ENCODE results near the gene CMTR1.
"Not testable (repeated sequence)": the region's sequence is repeated elsewhere in the genome, so short reads cannot be mapped to it uniquely, and the experiment has no call there.

The CMTR1 gene

GRCh38 chr6:37499433-37500293 is 66.6 kb downstream of the CMTR1 start, which contains the start of gene CCDC167:
Gene CCDC167, minus strand, starts transcription at chr6:37499893. Its CDS starts 30 bp downstream, at chr6:37499863.
- H3K4me1 ChIP-seq: peaks cover 50% of the 10 kb centered on the region
- peak within 1 kb of the TSS; percentile 93 for H3K9ac ChIP-seq
- H3K27me3 ChIP-seq: no peaks in the 10 kb centered on the region
- no peaks in the 10 kb centered on the region for H4K20me1 ChIP-seq
- no peaks in the 10 kb centered on the region for H3K9me3 ChIP-seq
- H3K4me3 ChIP-seq: peak within 1 kb of the TSS; percentile 83
- TF ChIP-seq Cebpa-rat (IDR thresholded peaks at IDR 0.05): no peak
- peaks cover 14% of the 10 kb centered on the region for H3K36me3 ChIP-seq
- H3K4me2 ChIP-seq: peak within 1 kb of the TSS; percentile 94
- H3K27ac ChIP-seq: peak within 1 kb of the TSS; percentile 89

GRCh38 chr6:37500294-37500608 is 67.2 kb downstream of the CMTR1 start:
- Histone ChIP-seq H3K36me3 (peaks cover 14% of the 10 kb centered on the region), H3K27ac (no peak overlapping the region), H3K27me3 (no peaks in the 10 kb centered on the region), H3K9ac (no peak overlapping the region), H3K4me1 (peaks cover 56% of the 10 kb centered on the region), H3K9me3 (no peaks in the 10 kb centered on the region), H3K4me2 (peak overlapping the region; percentile 94), H4K20me1 (no peaks in the 10 kb centered on the region), H3K4me3 (peak overlapping the region; percentile 83; the same call in 1 of the 2 replicates)
- no peak for TF ChIP-seq Cebpa-rat (IDR thresholded peaks at IDR 0.05)

- not testable (repeated sequence) for H3K27me3 ChIP-seq, H3K4me2 ChIP-seq, H4K20me1 ChIP-seq, H3K4me3 ChIP-seq, H3K9ac ChIP-seq, H3K27ac ChIP-seq, H3K9me3 ChIP-seq
- Histone ChIP-seq H3K4me1 (peaks cover 61% of the 10 kb centered on the region), H3K36me3 (peaks cover 12% of the 10 kb centered on the region)
Measured at GRCh38 chr6:37500904-37501303, 67.9 kb downstream of the CMTR1 start.

- TF ChIP-seq Cebpa-rat (IDR thresholded peaks at IDR 0.05): no peak
- Histone ChIP-seq H3K4me2 (peak overlapping the region; percentile 76), H3K9ac (no peak overlapping the region), H3K36me3 (peaks cover 2% of the 10 kb centered on the region), H3K9me3 (no peaks in the 10 kb centered on the region), H3K4me3 (no peak overlapping the region), H4K20me1 (no peaks in the 10 kb centered on the region), H3K27ac (0 out of 2 replicates have a peak overlapping the region, but pooled peaks have one; percentile 16), H3K4me1 (peaks cover 61% of the 10 kb centered on the region), H3K27me3 (no peaks in the 10 kb centered on the region)
Measured at GRCh38 chr6:37501632-37502491, 68.8 kb downstream of the CMTR1 start.

- no peak for TF ChIP-seq Cebpa-rat (IDR thresholded peaks at IDR 0.05)
- Histone ChIP-seq H3K9ac (no peak overlapping the region; the same call in 1 of the 2 replicates), H3K4me1 (peaks cover 58% of the 10 kb centered on the region), H3K27me3 (no peaks in the 10 kb centered on the region), H4K20me1 (no peaks in the 10 kb centered on the region), H3K4me3 (no peak overlapping the region), H3K27ac (peak overlapping the region; percentile 16; the same call in 1 of the 2 replicates), H3K9me3 (no peaks in the 10 kb centered on the region), H3K4me2 (peak overlapping the region; percentile 76), H3K36me3 (no peaks in the 10 kb centered on the region)
Measured at GRCh38 chr6:37502703-37503291, 69.8 kb downstream of the CMTR1 start.

- H3K27ac ChIP-seq: peak overlapping the region; percentile 16; the same call in 1 of the 2 replicates
Measured at GRCh38 chr6:37503309-37503965, 70.4 kb downstream of the CMTR1 start.

GRCh38 chr6:37504024-37504423 is 71.0 kb downstream of the CMTR1 start:
- Histone ChIP-seq H3K9ac (peak overlapping the region; percentile 20; the same call in 1 of the 2 replicates), H3K4me2 (peak overlapping the region; percentile 76), H3K27me3 (no peaks in the 10 kb centered on the region), H3K4me1 (peaks cover 46% of the 10 kb centered on the region), H3K9me3 (no peaks in the 10 kb centered on the region), H3K4me3 (no peak overlapping the region), H4K20me1 (no peaks in the 10 kb centered on the region), H3K36me3 (no peaks in the 10 kb centered on the region), H3K27ac (peak overlapping the region; percentile 16; the same call in 1 of the 2 replicates)
- TF ChIP-seq Cebpa-rat (IDR thresholded peaks at IDR 0.05): no peak

More at GRCh38 chr6:37503309-37503965, 70.4 kb downstream of the CMTR1 start:
- Histone ChIP-seq H3K27me3 (no peaks in the 10 kb centered on the region), H3K9ac (peak overlapping the region; percentile 20; the same call in 1 of the 2 replicates), H3K4me2 (peak overlapping the region; percentile 76), H3K9me3 (no peaks in the 10 kb centered on the region), H3K4me3 (no peak overlapping the region), H3K4me1 (peaks cover 52% of the 10 kb centered on the region), H3K36me3 (no peaks in the 10 kb centered on the region), H4K20me1 (no peaks in the 10 kb centered on the region)
- TF ChIP-seq Cebpa-rat (IDR thresholded peaks at IDR 0.05): no peak

GRCh38 chr6:37506479-37506878 is 73.5 kb downstream of the CMTR1 start:
- H3K9me3 ChIP-seq: no peaks in the 10 kb centered on the region
- no peak overlapping the region for H3K9ac ChIP-seq
- H4K20me1 ChIP-seq: no peaks in the 10 kb centered on the region
- no peak overlapping the region for H3K4me2 ChIP-seq
- H3K36me3 ChIP-seq: no peaks in the 10 kb centered on the region
- H3K27ac ChIP-seq: no peak overlapping the region
- no peak for TF ChIP-seq Cebpa-rat (IDR thresholded peaks at IDR 0.05)
- H3K27me3 ChIP-seq: no peaks in the 10 kb centered on the region
- H3K4me3 ChIP-seq: no peak overlapping the region
- peaks cover 47% of the 10 kb centered on the region for H3K4me1 ChIP-seq

GRCh38 chr6:37507077-37507476 is 74.1 kb downstream of the CMTR1 start:
- H3K27me3 ChIP-seq: no peaks in the 10 kb centered on the region
- no peak overlapping the region for H3K4me2 ChIP-seq
- peaks cover 48% of the 10 kb centered on the region for H3K4me1 ChIP-seq
- no peak overlapping the region for H3K4me3 ChIP-seq
- H3K27ac ChIP-seq: no peak overlapping the region
- no peak for TF ChIP-seq Cebpa-rat (IDR thresholded peaks at IDR 0.05)
- H3K36me3 ChIP-seq: no peaks in the 10 kb centered on the region
- no peaks in the 10 kb centered on the region for H4K20me1 ChIP-seq
- H3K9me3 ChIP-seq: no peaks in the 10 kb centered on the region
- no peak overlapping the region for H3K9ac ChIP-seq
